GM19239 (cell line): ENCODE results near the gene TMCO5A.
"Not testable (repeated sequence)": the region's sequence is repeated elsewhere in the genome, so short reads cannot be mapped to it uniquely, and the experiment has no call there.

Source experiments
- DNase-seq: peaks from one replicate; pipeline ENCODE4 v3.0.0; 2011; ENCODE audit warnings: low spot score; ENCODE audit not compliant: insufficient read length
- FAIRE-seq: peaks from 2 replicates; lab custom pipeline; 2011; peaks lifted over from hg19 to GRCh38; lab: Jason Lieb, UNC

The TMCO5A gene

GRCh38 chr15:37960742-37961141 lies 26.3 kb downstream of the TMCO5A start:
- DNase-seq, FAIRE-seq: not testable (repeated sequence)

GRCh38 chr15:37967788-37968187 lies 33.3 kb downstream of the TMCO5A start:
- no peak for DNase-seq
- FAIRE-seq, result no peak

- DNase-seq (no peak), FAIRE-seq (no peak)
Measured at GRCh38 chr15:37973856-37974255, 39.4 kb downstream of the TMCO5A start.

GRCh38 chr15:37978231-37978630 lies 43.8 kb downstream of the TMCO5A start:
- DNase-seq (no peak), FAIRE-seq (no peak)

GRCh38 chr15:37979671-37980409 lies 45.4 kb downstream of the TMCO5A start:
- FAIRE-seq, result no peak
- DNase-seq, result no peak

GRCh38 chr15:37981201-37981600 lies 46.8 kb downstream of the TMCO5A start:
- FAIRE-seq (no peak), DNase-seq (no peak)

- peak; percentile 42 for FAIRE-seq
Measured at GRCh38 chr15:37981775-37982174, 47.3 kb downstream of the TMCO5A start.

GRCh38 chr15:37984368-37984767 lies 49.9 kb downstream of the TMCO5A start:
- no peak for FAIRE-seq
- DNase-seq, result no peak

More at GRCh38 chr15:37981775-37982174, 47.3 kb downstream of the TMCO5A start:
- no peak for DNase-seq

- FAIRE-seq, result no peak
- no peak for DNase-seq
Measured at GRCh38 chr15:37995461-37996347, 61.3 kb downstream of the TMCO5A start.
